ENCODE results near the gene ITPRID1.
A peak's percentile ranks its signal among the peaks of the same experiment; 100 is the strongest.
"Not testable (repeated sequence)": the region's sequence is repeated elsewhere in the genome, so short reads cannot be mapped to it uniquely, and the experiment has no call there.

The ITPRID1 gene

DNA sequence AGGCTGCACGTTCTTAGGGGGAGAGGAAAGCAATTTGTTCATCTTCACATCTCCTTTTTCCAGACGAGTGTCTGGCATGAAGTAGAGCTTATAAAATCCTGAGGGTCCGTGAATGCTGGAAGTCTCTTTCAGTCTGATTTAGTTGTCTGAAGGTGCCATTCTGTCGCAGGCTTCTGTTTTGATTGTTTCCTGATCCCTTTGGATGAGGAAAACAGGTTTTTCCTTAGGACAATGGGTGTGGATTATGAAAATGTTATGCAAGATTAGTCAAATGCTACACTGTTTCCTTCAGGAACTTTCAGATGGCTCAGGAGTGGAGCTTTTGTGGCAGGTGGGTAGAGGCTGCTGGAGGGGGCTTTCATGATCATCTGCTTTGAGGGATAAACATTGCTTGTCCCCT is at the start of gene ITPRID1:
ITPRID1 (plus strand) TSS at position 301 of the 400 bp plus-strand sequence. CDS start 38,935 bp downstream, outside the sequence.
- Histone ChIP-seq H3K4me3 (ENCODE audit: low read length) (no peak within 1 kb of the TSS), H3K9me3 (ENCODE audit: insufficient read depth, low read depth, low read length) (peaks cover 11% of the 10 kb centered on the region), H3K27me3 (ENCODE audit: insufficient read depth, low read length) (no peaks in the 10 kb centered on the region), H3K36me3 (ENCODE audit: insufficient read depth, low read depth, low read length) (no peaks in the 10 kb centered on the region), H3K9ac (ENCODE audit: low read depth, low read length) (no peak within 1 kb of the TSS), H3K27ac (ENCODE audit: low read length) (no peak within 1 kb of the TSS), H3K4me1 (ENCODE audit: insufficient read depth, low read length) (no peaks in the 10 kb centered on the region)

DNA sequence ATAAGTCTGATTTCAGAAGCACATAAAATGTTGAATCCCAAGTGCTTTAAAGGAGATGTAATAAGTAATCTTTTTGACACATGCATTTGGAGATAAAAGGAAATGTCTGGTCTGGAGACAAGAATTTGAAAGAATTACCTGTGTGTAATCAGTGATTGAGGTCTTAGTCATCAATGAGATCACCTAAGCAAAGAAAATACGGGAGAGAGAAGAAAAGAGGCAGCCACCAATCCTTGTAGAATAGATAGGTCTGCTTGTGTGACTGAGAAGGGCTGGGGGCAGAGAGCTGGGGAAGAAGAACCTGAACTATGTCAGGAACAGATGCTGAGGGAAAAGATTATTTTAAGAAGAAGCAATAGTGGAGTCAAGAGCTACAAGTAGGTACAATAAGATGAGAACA is 49.3 kb upstream of the ITPRID1 start:
- Histone ChIP-seq H3K27me3 (ENCODE audit: insufficient read depth, low read length) (peaks cover 55% of the 10 kb centered on the region), H3K9ac (ENCODE audit: low read depth, low read length) (no peak overlapping the region), H3K4me1 (ENCODE audit: insufficient read depth, low read length) (peaks cover 18% of the 10 kb centered on the region), H3K4me3 (ENCODE audit: low read length) (no peak overlapping the region), H3K36me3 (ENCODE audit: insufficient read depth, low read depth, low read length) (no peaks in the 10 kb centered on the region), H3K27ac (ENCODE audit: low read length) (no peak overlapping the region), H3K9me3 (ENCODE audit: insufficient read depth, low read depth, low read length) (no peaks in the 10 kb centered on the region)

DNA sequence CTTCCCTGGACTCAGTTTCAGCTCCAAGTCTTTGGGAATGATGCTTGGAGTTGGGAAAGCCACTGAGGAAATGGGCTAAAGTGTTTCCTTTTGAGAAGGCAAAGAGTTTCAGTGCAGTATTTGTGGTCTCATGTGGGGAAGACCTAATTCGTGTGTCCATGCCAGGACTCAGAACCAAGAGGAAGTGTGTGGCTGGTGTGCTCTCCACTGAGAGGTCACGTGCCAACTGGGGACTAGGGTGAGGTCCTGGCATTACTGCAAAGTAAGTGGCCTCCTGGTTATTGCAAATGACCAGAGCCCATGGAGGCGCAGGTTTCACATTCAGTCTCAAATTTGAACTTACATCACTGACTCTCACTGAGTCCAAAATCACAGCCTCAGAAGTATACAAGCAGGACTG is 48.6 kb upstream of the ITPRID1 start:
- Histone ChIP-seq H3K27ac (ENCODE audit: low read length) (no peak overlapping the region), H3K4me3 (ENCODE audit: low read length) (no peak overlapping the region), H3K9me3 (ENCODE audit: insufficient read depth, low read depth, low read length) (no peaks in the 10 kb centered on the region), H3K4me1 (ENCODE audit: insufficient read depth, low read length) (peaks cover 18% of the 10 kb centered on the region), H3K36me3 (ENCODE audit: insufficient read depth, low read depth, low read length) (no peaks in the 10 kb centered on the region), H3K27me3 (ENCODE audit: insufficient read depth, low read length) (peaks cover 48% of the 10 kb centered on the region), H3K9ac (ENCODE audit: low read depth, low read length) (no peak overlapping the region)

DNA sequence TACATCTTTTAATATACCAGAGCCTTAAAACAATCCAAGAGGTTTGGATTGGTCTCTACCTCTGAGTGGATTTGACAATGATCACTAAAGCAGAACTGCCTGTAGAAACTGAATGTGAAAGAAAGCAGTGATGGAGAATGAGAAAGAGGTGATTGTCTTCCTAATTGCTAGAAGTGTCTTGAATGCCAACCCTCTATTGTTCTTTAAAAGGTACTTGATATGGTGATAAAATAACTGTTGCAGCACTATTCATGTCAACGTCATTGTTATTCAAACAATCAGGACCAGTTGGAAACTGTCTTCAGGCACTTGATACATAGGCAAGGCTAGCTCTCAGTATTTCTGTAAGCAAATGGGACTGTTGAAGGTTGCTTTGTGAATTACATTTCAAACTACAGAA is 47.9 kb upstream of the ITPRID1 start:
- H3K9ac ChIP-seq (ENCODE audit: low read depth, low read length): no peak overlapping the region
- H3K27ac ChIP-seq (ENCODE audit: low read length): no peak overlapping the region
- H3K36me3 ChIP-seq (ENCODE audit: insufficient read depth, low read depth, low read length): no peaks in the 10 kb centered on the region
- H3K4me1 ChIP-seq (ENCODE audit: insufficient read depth, low read length): peaks cover 18% of the 10 kb centered on the region
- peaks cover 41% of the 10 kb centered on the region for H3K27me3 ChIP-seq (ENCODE audit: insufficient read depth, low read length)
- no peaks in the 10 kb centered on the region for H3K9me3 ChIP-seq (ENCODE audit: insufficient read depth, low read depth, low read length)
- peak overlapping the region; percentile 18; the same call in 1 of the 2 replicates for H3K4me3 ChIP-seq (ENCODE audit: low read length)

DNA sequence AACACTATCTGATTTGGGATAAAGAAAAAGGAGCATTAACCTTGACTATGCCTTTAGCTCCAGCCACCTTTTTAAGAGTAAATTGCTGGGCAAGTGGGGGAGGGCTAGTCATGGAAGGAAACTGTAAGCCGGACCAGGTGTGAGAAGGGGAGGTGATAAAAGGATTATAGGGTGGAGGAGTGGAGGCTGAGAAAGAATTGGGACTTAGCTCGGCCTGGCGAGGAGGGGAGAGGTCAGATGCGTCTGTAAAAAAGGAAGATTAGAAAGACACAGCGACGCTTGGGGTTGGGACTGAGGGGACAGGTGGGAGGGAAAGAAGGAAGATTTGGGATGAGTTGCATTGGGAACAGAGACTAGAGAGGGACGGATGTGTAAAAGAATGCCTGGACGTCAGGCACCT is 43.0 kb upstream of the ITPRID1 start:
- not testable (repeated sequence) for H3K9me3 ChIP-seq (ENCODE audit: insufficient read depth, low read depth, low read length); H3K27ac ChIP-seq (ENCODE audit: low read length); H3K9ac ChIP-seq (ENCODE audit: low read depth, low read length); H3K4me1 ChIP-seq (ENCODE audit: insufficient read depth, low read length); H3K27me3 ChIP-seq (ENCODE audit: insufficient read depth, low read length); H3K36me3 ChIP-seq (ENCODE audit: insufficient read depth, low read depth, low read length); H3K4me3 ChIP-seq (ENCODE audit: low read length)

DNA sequence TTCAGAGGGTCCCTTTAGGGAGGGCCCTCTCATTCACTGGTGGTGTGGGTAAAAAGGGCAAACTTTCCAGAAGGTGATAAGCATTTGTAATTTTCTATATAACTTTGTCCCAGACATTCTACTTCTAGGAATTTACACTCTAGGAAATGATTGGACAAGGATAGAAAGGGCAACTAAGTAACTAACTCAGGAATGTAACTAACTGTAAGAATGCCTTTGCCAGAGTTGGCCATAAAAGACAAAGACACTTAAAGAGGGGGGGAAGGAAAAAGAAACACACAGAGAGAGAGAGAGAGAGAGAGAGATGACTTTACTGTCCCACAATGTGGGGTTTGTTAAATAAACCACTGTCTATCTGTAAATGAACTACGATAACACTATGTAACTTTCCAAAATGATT is 38.5 kb upstream of the ITPRID1 start:
- Histone ChIP-seq H3K27ac (ENCODE audit: low read length) (no peak overlapping the region), H3K9ac (ENCODE audit: low read depth, low read length) (no peak overlapping the region), H3K4me3 (ENCODE audit: low read length) (no peak overlapping the region), H3K27me3 (ENCODE audit: insufficient read depth, low read length) (no peaks in the 10 kb centered on the region), H3K4me1 (ENCODE audit: insufficient read depth, low read length) (peaks cover 12% of the 10 kb centered on the region), H3K9me3 (ENCODE audit: insufficient read depth, low read depth, low read length) (no peaks in the 10 kb centered on the region), H3K36me3 (ENCODE audit: insufficient read depth, low read depth, low read length) (no peaks in the 10 kb centered on the region)

DNA sequence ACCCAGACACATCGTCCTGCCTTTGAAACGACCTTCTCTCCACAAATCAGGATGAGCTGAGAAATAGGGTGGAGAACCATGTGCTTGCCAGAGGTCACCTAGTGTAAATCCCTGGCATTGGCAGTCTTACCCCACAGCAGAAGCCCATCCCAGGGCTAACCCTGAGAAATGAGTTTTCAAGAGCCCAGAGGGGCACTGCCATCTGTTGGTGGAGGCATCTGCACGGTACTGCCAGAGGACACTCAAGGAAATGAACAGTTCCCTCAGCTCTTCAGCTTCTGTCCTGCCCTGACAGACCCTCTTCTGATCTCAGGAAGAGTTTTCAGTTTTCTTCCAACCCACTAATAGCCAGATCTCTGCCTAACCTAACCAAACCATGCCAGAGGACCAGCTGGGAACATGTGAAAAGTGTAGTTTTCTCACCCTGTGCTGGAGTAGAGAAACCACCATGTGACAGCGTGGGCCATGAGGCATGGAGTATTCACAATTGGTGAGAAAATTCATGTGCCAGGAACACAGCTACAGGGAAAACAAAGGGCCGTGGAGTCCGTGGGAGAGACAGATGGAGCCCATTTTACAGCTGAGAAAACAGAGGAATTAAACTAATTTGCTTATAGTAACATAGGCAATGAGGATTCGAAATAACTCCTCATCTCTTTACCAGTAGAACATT is 37.7 kb upstream of the ITPRID1 start:
- Histone ChIP-seq H3K4me1 (ENCODE audit: insufficient read depth, low read length) (peaks cover 12% of the 10 kb centered on the region), H3K4me3 (ENCODE audit: low read length) (no peak overlapping the region)

DNA sequence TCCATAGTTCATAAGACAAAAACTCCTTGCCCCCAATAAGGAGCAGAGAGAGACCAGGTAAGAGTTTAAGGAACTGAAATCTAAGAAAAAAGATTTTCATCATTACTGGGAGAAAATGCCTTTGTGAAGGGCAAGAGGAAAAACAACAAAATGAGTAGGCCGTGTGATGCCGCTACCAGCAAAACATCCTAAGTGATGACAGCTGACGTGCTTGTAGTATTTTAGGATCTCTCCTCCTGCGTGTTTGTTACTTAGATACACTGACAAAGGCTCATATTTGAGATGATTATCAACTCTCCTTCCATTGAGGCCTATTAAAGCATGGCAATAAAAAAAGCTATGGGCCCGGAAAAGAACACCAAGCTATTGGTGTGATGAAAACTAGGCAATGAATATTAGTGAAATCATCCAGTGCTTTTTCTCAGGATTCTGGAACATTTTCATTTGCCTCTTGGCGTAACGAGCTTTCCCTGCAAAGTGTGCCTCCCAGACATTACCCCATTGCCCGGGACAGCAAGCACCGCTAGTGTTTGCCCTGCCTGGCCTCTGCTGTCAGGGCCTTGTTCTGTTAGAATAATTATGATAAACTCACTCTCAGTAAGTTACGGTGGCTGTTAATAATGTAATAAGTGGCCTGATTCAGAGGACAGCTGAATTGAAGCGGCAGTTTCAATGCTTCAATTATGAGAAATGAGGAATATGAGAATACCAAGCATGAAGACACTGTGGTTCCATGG is 36.8 kb upstream of the ITPRID1 start:
- Histone ChIP-seq H3K36me3 (ENCODE audit: insufficient read depth, low read depth, low read length) (no peaks in the 10 kb centered on the region), H3K27me3 (ENCODE audit: insufficient read depth, low read length) (no peaks in the 10 kb centered on the region), H3K9me3 (ENCODE audit: insufficient read depth, low read depth, low read length) (no peaks in the 10 kb centered on the region), H3K4me1 (ENCODE audit: insufficient read depth, low read length) (peaks cover 12% of the 10 kb centered on the region), H3K4me3 (ENCODE audit: low read length) (no peak overlapping the region), H3K27ac (ENCODE audit: low read length) (no peak overlapping the region), H3K9ac (ENCODE audit: low read depth, low read length) (no peak overlapping the region)

More for the DNA sequence above, 37.7 kb upstream of the ITPRID1 start:
- no peaks in the 10 kb centered on the region for H3K27me3 ChIP-seq (ENCODE audit: insufficient read depth, low read length)
- H3K27ac ChIP-seq (ENCODE audit: low read length): no peak overlapping the region
- H3K36me3 ChIP-seq (ENCODE audit: insufficient read depth, low read depth, low read length): no peaks in the 10 kb centered on the region
- no peaks in the 10 kb centered on the region for H3K9me3 ChIP-seq (ENCODE audit: insufficient read depth, low read depth, low read length)
- H3K9ac ChIP-seq (ENCODE audit: low read depth, low read length): no peak overlapping the region

DNA sequence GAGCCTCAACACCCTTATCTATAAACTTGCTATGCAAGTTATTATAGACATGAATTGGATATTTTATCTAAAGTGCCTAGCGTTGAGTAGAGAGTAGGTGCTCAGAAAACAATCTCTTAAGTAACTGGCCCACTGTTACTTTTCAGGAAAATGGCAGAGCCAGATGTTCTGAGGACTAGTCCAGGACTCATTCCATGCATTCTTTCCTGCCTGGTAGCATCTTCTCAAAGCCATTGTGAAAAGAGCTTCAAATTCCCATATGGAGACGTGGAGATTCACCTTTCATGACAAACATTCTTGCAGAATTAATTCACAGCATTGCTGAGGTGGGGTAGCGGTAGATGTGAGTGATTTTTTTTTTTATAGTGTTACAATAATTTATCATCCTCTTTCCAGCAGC is 35.9 kb upstream of the ITPRID1 start:
- Histone ChIP-seq H3K27ac (ENCODE audit: low read length) (no peak overlapping the region), H3K9me3 (ENCODE audit: insufficient read depth, low read depth, low read length) (no peaks in the 10 kb centered on the region), H3K4me1 (ENCODE audit: insufficient read depth, low read length) (peaks cover 12% of the 10 kb centered on the region), H3K27me3 (ENCODE audit: insufficient read depth, low read length) (no peaks in the 10 kb centered on the region), H3K9ac (ENCODE audit: low read depth, low read length) (no peak overlapping the region), H3K4me3 (ENCODE audit: low read length) (no peak overlapping the region), H3K36me3 (ENCODE audit: insufficient read depth, low read depth, low read length) (no peaks in the 10 kb centered on the region)

DNA sequence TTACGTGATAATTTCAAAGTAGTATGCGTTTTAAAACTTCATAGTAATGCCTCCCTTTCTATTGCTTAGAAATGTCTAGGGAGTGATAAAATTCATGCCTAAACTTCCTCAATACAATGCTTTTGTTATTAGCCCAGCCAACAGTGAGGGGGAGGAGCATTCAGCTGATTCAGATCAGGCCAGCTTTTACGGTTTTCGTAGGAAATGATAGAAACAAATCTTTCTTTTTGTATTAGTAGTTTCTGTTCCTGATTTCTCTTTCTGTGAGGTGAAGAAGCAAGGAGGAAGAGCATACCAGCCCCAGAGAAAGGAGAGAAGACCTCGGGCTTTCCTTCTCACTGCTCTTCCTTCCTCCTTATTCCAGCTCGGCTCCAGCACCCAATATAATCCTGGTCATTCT is 35.2 kb upstream of the ITPRID1 start:
- H3K27me3 ChIP-seq (ENCODE audit: insufficient read depth, low read length): no peaks in the 10 kb centered on the region

DNA sequence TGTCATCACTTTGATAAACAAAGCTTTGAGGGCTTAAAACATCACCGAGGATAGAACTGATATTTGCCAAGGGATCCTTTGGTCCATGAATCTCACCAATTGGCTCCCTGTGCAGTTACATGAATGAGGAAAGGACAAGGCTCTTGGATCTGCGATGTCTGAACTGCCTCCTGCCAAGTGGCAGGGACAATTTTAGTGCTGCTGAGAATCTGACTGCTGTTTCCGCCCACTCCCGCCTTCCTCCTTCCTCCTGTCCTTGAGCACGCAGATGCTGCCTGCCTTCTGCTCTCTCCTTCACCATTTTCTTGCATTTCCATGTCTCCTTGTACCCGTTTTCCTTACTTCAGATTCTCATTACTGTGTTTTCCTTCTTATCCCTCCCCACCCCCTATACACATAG is 26.8 kb upstream of the ITPRID1 start:
- Histone ChIP-seq H3K36me3 (ENCODE audit: insufficient read depth, low read depth, low read length) (no peaks in the 10 kb centered on the region), H3K9me3 (ENCODE audit: insufficient read depth, low read depth, low read length) (peaks cover 4% of the 10 kb centered on the region; the same call in 1 of the 2 replicates), H3K27me3 (ENCODE audit: insufficient read depth, low read length) (no peaks in the 10 kb centered on the region), H3K4me3 (ENCODE audit: low read length) (no peak overlapping the region), H3K4me1 (ENCODE audit: insufficient read depth, low read length) (no peaks in the 10 kb centered on the region; the same call in 1 of the 2 replicates), H3K27ac (ENCODE audit: low read length) (no peak overlapping the region), H3K9ac (ENCODE audit: low read depth, low read length) (no peak overlapping the region)

More for the DNA sequence above, 35.2 kb upstream of the ITPRID1 start:
- H3K9me3 ChIP-seq (ENCODE audit: insufficient read depth, low read depth, low read length): no peaks in the 10 kb centered on the region
- H3K4me3 ChIP-seq (ENCODE audit: low read length): no peak overlapping the region
- peaks cover 12% of the 10 kb centered on the region for H3K4me1 ChIP-seq (ENCODE audit: insufficient read depth, low read length)
- no peak overlapping the region for H3K9ac ChIP-seq (ENCODE audit: low read depth, low read length)
- no peak overlapping the region for H3K27ac ChIP-seq (ENCODE audit: low read length)
- no peaks in the 10 kb centered on the region for H3K36me3 ChIP-seq (ENCODE audit: insufficient read depth, low read depth, low read length)

DNA sequence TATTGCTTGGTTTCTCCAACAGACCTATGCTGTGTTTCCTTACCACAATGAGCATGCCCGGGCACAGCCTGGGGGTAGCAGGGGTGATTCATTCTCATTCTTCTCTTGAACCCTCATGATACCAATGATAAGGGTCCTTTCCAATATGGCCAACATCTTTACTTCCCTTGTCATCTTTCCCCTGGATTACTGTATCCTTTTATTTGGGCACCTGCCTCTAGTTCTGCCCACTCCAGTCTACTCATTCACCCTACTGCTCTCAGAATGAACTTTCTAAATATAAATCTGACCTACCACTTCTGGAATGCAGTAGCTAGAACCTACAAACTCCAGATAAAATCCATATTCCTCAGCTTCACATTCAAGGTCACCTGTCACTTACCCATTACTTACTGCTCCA is 26.4 kb upstream of the ITPRID1 start:
- Histone ChIP-seq H3K27me3 (ENCODE audit: insufficient read depth, low read length) (no peaks in the 10 kb centered on the region), H3K9ac (ENCODE audit: low read depth, low read length) (no peak overlapping the region), H3K4me1 (ENCODE audit: insufficient read depth, low read length) (no peaks in the 10 kb centered on the region; the same call in 1 of the 2 replicates), H3K36me3 (ENCODE audit: insufficient read depth, low read depth, low read length) (no peaks in the 10 kb centered on the region), H3K9me3 (ENCODE audit: insufficient read depth, low read depth, low read length) (peaks cover 4% of the 10 kb centered on the region; the same call in 1 of the 2 replicates), H3K4me3 (ENCODE audit: low read length) (no peak overlapping the region), H3K27ac (ENCODE audit: low read length) (no peak overlapping the region)

Data from iPS-20b (cell line).